Activated T-helper 2 cell treated with anti-CD3 and anti-CD28 coated beads, Interferon-gamma antibody, Interleukin-2, Interleukin-4, amounts not matched to agents 10 μg/mL and 5 μg/mL and 100 μg/mL, durations not matched to agents 14 hours and 24 hours and 36 hours (primary cell): Measurements from ENCODE around the gene TUBA1B. TPM values are rescaled to one million over a fixed set of nuclear protein-coding genes. Genes with fewer than 3 reads are reported as not detected.

ENCODE experiments used
- DNase-seq: peaks from one replicate; pipeline ENCODE4 v3.0.0; 2021; ENCODE audit warnings: low spot score
- H3K27ac Mint-ChIP-seq: one replicate; pipeline ENCODE4 v1.8.0; 2021; ENCODE audit warnings: mixed read lengths
- H3K27me3 Mint-ChIP-seq: one replicate; pipeline ENCODE4 v1.8.0; 2021; ENCODE audit warnings: low read depth, mixed read lengths
- H3K36me3 Mint-ChIP-seq: one replicate; pipeline ENCODE4 v1.8.0; 2021; ENCODE audit warnings: low read depth, mixed read lengths
- H3K4me1 Mint-ChIP-seq: one replicate; pipeline ENCODE4 v1.8.0; 2021; ENCODE audit warnings: low read depth, mixed read lengths
- H3K4me3 Mint-ChIP-seq: one replicate; pipeline ENCODE4 v1.8.0; 2021; ENCODE audit warnings: low read depth, mild to moderate bottlenecking, moderate library complexity, mixed read lengths
- H3K9me3 Mint-ChIP-seq: one replicate; pipeline ENCODE4 v1.8.0; 2021; ENCODE audit warnings: mixed read lengths
- intact Hi-C: fragments of 100-400 bp; cut with micrococcal nuclease; formaldehyde crosslinking; loops from one replicate; pipeline ENCODE4 v1.15.1; 2023
- total RNA-seq: library from RNA; stranded (reverse); gene quantifications from 2 replicates; pipeline ENCODE4 v1.2.3, GENCODE V29; 2022

The TUBA1B gene
- total RNA-seq, 1 donor from 2014 or later = 1,902 TPM

DNA sequence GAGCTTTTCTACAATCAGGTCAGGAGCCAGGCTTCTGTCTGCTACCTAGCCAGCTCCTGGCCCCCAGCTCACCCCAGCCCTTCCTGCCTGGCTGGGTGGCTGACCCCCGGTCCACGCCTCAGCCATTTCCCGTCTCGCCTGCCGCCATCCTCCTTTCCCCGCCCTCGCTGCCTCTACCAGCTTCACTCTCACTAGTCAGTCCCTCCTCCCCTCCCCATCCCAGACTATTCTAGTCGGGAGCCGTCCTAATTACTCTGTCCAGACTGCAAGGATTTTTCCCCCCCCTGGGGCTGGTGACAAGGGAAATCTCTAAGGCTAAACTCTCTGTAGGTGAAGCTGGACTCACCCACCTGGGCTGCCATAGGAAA is 37.4 kb downstream of the TUBA1B start:
- peaks cover 30% of the 10 kb centered on the region for H3K4me1 Mint-ChIP-seq
- H3K36me3 Mint-ChIP-seq = peaks cover 33% of the 10 kb centered on the region
- H3K27me3 Mint-ChIP-seq = peaks cover 58% of the 10 kb centered on the region
- H3K9me3 Mint-ChIP-seq = no peaks in the 10 kb centered on the region
- intact Hi-C loops = loop anchor here (5.0 kb wide), 1 partner anchor 96 kb away; the partner anchor contains the start of gene DDN
- no peak overlapping the region for H3K4me3 Mint-ChIP-seq
- no peak for DNase-seq
- no peak overlapping the region for H3K27ac Mint-ChIP-seq

DNA sequence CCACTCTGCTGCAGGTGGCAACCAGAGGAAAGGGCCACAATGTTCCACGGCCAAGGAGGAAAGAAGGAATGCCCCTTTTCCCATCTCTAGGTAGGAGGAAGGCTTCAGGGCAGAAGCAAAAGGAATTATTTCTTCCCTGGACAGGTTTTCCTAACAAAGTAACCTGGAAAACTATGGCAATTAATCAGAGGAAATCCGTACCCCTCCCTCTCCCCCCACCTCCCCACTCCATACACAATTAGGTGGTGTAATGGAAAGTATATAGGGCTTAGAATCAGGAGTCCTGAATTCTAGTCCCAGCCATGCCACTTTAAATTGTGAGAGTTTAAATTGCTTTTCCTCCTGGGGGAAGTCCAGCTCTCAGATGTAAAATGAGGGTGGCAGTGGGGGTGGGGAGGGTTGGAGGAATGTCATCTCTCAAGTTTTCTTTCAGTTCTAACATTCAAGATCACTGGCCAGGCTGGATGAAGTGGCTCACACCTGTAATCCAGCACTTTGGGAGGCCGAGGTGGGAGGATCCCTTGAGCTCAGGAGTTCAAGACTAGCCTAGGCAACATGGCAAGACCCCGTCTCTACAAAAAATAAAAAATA is 38.3 kb downstream of the TUBA1B start:
- peaks cover 38% of the 10 kb centered on the region for H3K4me1 Mint-ChIP-seq
- H3K27me3 Mint-ChIP-seq = peaks cover 63% of the 10 kb centered on the region
- H3K36me3 Mint-ChIP-seq = peaks cover 25% of the 10 kb centered on the region
- no peak overlapping the region for H3K4me3 Mint-ChIP-seq
- DNase-seq = no peak
- intact Hi-C loops = loop anchor here (5.0 kb wide), 1 partner anchor 96 kb away; the partner anchor contains the start of gene DDN
- H3K27ac Mint-ChIP-seq = no peak overlapping the region
- no peaks in the 10 kb centered on the region for H3K9me3 Mint-ChIP-seq

DNA sequence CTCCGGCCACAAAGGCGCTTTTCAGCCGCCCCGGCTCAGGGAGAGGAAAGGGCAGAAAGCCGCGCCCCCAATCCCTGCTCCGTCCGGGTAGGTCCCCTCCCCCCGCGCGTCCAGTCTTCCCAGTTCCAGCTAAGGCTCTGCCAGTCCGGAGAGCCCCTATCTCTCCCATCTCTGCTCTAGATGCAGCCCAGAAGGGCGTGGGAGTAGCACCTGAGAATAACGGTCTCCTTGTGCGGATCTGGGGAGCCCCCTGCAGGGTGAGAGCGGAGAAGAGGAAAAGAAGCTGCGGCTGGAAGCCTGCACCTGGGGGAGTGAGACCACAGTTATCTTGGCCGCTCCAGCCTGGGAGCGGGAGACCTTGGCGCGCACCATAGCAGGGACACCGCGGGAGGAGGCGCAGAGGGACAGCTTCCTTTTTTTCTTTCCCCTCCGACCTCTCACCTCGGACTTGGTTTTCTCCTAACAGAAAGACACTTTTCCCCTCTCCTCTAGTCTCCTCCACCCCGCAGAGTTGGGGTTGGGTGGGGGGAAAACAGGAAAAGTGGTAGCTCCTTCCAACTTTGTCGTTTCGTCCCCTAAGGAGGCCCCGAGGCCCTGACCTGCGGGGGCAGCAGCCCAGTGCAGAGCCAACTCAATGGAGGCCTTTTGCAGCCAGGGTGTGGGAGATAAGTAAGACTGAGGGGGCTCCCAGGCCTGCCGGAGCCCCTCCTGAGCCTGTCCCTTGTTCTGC is 38.9 kb downstream of the TUBA1B start:
- Mint-ChIP-seq H3K4me1 (peaks cover 42% of the 10 kb centered on the region), H3K27me3 (peaks cover 63% of the 10 kb centered on the region), H3K27ac (no peak overlapping the region), H3K9me3 (no peaks in the 10 kb centered on the region), H3K4me3 (peak overlapping the region; percentile 39), H3K36me3 (peaks cover 20% of the 10 kb centered on the region)
- intact Hi-C loops = loop anchor here (5.0 kb wide), 1 partner anchor 95 kb away; the partner anchor contains the start of gene DDN
- peak; percentile 29 for DNase-seq

DNA sequence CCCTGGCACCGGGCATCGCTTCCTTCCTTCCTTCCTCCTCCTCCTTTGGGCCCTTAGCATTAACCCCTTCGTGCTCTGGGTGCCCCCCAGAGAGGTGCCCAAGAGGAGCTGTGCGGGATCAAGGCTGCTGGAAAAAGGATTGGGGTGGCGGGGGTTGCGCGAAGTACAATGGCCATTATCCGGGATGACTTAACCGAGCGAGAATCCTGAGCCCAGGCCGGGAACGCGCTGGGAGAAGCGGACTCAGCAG is 39.4 kb downstream of the TUBA1B start:
- no peak overlapping the region for H3K4me3 Mint-ChIP-seq
- H3K9me3 Mint-ChIP-seq = no peaks in the 10 kb centered on the region
- peaks cover 20% of the 10 kb centered on the region for H3K36me3 Mint-ChIP-seq
- DNase-seq = no peak
- H3K27ac Mint-ChIP-seq = no peak overlapping the region
- H3K27me3 Mint-ChIP-seq = peaks cover 63% of the 10 kb centered on the region
- intact Hi-C loops = loop anchor here (2.0 to 5.0 kb wide), 3 partner anchors 94 to 247 kb away; partner anchors contain the start of gene DDN
- H3K4me1 Mint-ChIP-seq = peaks cover 42% of the 10 kb centered on the region

DNA sequence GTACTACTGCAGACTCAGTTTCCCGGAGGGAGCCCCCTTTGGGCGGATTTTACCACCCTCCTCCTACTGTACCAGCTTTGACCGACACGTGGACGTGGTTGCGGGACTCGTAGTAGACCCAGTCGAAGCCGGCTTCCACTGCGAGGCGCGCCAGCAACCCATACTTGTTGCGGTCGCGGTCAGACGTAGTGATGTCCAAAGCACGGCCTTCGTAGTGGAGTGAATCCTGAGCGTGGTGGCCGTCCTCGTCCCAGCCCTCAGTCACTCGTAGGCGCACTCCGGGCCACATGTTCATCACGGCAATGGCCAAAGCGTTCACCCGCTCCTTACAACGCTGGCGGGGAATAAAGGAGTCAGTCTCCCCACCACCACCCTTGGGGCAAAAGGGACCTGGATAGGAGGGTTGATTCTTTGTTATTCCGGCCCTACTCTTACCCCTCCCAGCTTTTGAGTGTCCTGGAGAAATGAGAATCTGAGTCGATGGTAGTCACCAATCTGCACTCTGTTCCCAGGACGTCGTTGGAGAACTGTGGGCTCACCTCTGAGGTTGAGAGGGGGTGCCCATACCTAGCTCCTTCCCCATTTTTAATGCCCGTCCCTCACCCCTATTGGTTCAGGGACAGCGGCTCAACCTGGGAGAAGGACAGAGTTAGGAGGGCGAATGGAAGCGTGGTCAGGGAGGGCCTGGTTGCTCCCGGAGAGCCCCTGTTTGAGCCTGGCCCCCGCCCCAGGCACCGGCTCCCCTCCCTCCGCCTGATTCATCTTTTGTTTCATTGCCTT is 39.9 kb downstream of the TUBA1B start:
- peaks cover 14% of the 10 kb centered on the region for H3K36me3 Mint-ChIP-seq
- intact Hi-C loops = loop anchor here (2.0 to 5.0 kb wide), 3 partner anchors 94 to 248 kb away; partner anchors contain the start of gene DDN
- peak overlapping the region; percentile 23 for H3K4me3 Mint-ChIP-seq
- no peak for DNase-seq
- H3K9me3 Mint-ChIP-seq = no peaks in the 10 kb centered on the region
- H3K4me1 Mint-ChIP-seq = peaks cover 44% of the 10 kb centered on the region
- peaks cover 63% of the 10 kb centered on the region for H3K27me3 Mint-ChIP-seq
- no peak overlapping the region for H3K27ac Mint-ChIP-seq

DNA sequence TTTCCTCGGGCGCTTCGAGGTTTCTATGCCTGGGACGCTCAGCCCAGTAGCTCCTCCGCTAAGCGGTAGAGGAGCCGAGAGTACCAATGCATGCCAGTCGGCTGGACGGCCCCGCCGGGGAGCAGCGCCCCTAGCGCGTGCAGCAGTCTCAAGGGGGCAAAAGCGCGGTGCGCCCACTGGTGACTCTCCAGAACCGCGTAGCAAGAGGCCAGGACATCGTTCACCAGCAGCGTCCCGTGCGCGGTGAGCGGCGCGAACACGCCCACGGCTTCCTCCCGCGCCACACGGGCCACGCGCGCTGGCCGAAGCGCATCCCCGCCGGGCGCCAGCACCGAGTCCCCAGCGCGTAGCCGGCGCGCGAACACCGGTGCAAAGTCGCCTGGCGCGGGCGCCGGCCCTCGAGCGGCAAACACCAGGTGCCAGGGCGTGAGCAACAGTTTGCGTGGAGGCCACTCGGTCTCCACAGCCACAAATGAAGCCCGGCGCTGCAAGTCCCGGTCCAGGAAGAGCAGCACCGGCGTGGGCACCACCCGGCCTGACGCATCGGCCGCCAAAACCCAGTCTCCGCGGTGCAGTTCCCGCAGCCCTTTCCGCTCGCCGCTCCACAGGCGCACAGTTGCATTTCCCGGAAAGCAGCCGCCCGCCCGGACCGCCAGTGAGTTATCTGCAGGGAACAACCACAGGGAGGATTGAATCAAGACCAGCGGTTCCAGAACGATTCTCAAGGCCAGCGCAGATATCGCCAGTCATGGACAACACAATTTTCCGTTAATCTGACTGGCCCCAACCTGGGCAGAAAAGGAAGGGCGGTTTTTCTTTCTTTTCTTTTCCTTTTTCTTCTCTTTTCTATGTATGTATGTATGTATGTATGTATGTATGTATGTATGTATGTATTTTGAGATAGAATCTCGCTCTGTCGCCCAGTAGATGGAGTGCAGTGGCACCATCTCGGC is 41.1 kb downstream of the TUBA1B start:
- intact Hi-C loops = loop anchor here (2.0 to 10.0 kb wide), 5 partner anchors 25 to 455 kb away; partner anchors contain the start of gene DDN
- peak overlapping the region; percentile 33 for H3K27ac Mint-ChIP-seq
- H3K4me1 Mint-ChIP-seq = peaks cover 44% of the 10 kb centered on the region
- peak; percentile 29 for DNase-seq
- H3K4me3 Mint-ChIP-seq = peak overlapping the region; percentile 71
- no peaks in the 10 kb centered on the region for H3K9me3 Mint-ChIP-seq
- peaks cover 56% of the 10 kb centered on the region for H3K27me3 Mint-ChIP-seq
- H3K36me3 Mint-ChIP-seq = peaks cover 3% of the 10 kb centered on the region

DNA sequence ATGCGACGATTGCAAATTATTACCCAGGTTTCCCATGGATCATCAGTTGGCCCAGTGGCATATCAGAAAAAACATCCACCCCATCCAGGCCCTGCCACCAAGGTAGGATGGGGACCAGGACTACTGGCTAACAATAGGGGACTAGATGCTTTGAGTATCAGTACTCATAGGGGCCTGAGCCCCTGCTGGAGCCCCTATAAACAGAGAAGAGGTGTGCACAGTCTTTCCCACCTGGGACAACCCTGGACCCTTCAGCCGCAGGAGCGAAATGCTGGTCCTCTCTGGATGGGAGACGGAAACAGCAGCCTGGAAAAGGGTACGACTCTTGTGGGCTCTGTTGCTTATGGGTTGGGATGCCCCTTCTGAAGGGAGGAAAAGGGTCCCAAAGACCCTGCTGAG is 42.3 kb downstream of the TUBA1B start:
- intact Hi-C loops = loop anchor here (1.0 to 10.0 kb wide), 3 partner anchors 20 to 456 kb away; no protein-coding TSS in a partner anchor
- H3K27ac Mint-ChIP-seq = no peak overlapping the region
- peaks cover 44% of the 10 kb centered on the region for H3K4me1 Mint-ChIP-seq
- no peaks in the 10 kb centered on the region for H3K36me3 Mint-ChIP-seq
- H3K4me3 Mint-ChIP-seq = no peak overlapping the region
- DNase-seq = no peak
- H3K9me3 Mint-ChIP-seq = no peaks in the 10 kb centered on the region
- peaks cover 50% of the 10 kb centered on the region for H3K27me3 Mint-ChIP-seq

DNA sequence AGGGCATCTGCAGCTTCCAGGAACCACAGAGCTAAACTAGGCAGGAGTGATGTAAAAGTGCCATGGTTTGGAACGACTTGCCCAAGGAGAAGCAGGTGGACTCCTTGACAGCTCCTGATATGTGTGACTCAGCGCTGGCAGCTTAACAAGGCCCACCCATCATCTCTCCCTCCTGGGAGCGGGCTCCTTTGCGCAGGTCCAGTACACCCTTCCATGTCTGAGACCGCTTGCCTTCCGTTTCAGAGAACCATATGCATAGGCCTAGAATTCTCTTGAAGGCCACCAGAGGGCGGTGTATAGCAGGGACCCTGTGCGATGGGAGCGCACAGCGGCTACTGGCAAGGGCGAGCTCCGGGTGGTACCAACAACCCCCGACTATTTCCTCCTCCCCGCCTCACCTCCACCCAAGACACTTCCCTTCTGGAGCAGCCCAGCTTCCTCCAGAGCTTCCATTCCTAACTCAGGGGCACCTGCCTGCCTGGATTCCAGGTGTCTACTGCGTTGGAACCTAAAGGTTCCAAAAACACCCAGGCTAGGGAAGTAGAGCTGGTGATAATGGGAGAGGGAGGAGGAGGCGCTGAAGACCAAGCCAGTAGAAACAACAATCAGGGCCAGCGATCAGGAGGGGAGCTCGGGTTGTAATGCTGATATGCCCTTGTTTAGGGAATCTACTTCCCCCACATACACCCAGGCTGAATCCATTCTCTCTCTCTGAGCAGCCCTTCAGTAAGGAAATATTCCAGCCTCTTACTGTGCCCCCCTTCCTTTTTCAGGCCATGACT is 42.9 kb downstream of the TUBA1B start:
- Mint-ChIP-seq H3K27me3 (peaks cover 44% of the 10 kb centered on the region), H3K36me3 (no peaks in the 10 kb centered on the region), H3K9me3 (no peaks in the 10 kb centered on the region), H3K4me3 (peak overlapping the region; percentile 8), H3K27ac (no peak overlapping the region), H3K4me1 (peaks cover 38% of the 10 kb centered on the region)
- intact Hi-C loops = loop anchor here (1.0 to 10.0 kb wide), 3 partner anchors 21 to 456 kb away; no protein-coding TSS in a partner anchor
- peak; percentile 62 for DNase-seq

DNA sequence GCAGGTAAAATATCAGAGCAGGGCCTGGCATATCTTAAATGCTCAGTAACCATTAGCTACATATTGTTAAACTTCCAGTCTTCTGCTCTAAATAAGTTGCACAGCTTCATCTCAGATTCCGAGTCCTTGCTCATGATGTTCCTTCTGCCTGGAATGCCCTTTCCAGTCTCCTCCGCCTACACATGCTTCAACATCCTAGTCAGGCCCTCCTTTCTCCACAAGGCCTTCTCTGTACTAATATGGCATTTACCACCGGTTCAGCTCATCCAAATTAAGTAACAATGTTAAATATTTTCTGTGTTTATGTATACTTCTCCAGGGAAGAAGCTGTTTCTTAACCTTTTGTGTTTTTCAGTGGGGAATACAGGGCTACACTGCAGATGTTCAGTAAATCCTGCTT is 45.1 kb downstream of the TUBA1B start:
- no peak overlapping the region for H3K4me3 Mint-ChIP-seq
- H3K27ac Mint-ChIP-seq = no peak overlapping the region
- H3K4me1 Mint-ChIP-seq = peaks cover 27% of the 10 kb centered on the region
- H3K27me3 Mint-ChIP-seq = peaks cover 26% of the 10 kb centered on the region
- no peak for DNase-seq
- H3K9me3 Mint-ChIP-seq = no peaks in the 10 kb centered on the region
- intact Hi-C loops = loop anchor here (10.0 kb wide), 1 partner anchor 459 kb away; no protein-coding TSS in a partner anchor
- H3K36me3 Mint-ChIP-seq = no peaks in the 10 kb centered on the region

DNA sequence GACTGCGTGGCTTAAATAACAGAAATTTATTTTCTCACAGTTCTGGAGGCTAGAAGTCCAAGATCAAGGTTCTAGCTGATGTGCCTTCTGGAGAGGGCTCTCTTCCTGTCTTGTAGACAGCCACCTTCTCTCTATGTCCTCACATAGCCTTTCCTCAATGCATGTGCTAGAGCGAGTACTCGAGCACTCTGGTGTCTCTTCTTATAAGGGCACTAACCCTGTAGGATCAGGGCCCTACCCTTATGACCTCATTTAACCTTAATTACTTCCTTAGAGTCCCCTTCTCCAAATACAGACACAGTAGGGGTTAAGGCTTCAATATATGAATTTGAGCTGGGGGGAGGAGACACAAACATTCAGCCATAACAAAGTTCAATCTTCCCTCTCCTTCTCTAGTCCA is 46.8 kb downstream of the TUBA1B start:
- Mint-ChIP-seq H3K4me3 (no peak overlapping the region), H3K27ac (no peak overlapping the region), H3K27me3 (peaks cover 16% of the 10 kb centered on the region), H3K36me3 (no peaks in the 10 kb centered on the region), H3K9me3 (no peaks in the 10 kb centered on the region), H3K4me1 (peaks cover 15% of the 10 kb centered on the region)
- intact Hi-C loops = loop anchor here (10.0 kb wide), 1 partner anchor 460 kb away; no protein-coding TSS in a partner anchor
- DNase-seq = no peak

DNA sequence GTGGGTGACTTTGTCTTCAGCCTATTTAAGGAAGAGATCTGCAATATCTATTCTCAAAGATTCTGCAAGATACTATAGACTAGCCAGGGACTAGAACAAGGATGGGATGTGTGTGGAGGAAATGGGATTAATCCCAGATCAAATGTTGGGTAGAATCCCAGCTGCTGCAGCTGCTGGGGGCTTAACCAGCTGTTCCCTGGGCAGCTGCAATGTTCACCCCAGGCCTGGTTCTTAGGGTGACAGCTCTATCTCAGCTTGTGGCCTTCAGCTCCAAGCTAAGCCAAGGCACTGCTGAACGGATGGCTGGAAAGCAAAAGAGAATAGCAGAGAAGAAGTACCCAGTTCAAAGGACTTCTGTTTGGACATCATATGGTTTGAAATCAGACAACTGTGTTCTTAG is 51.4 kb downstream of the TUBA1B start:
- no peak overlapping the region for H3K27ac Mint-ChIP-seq
- no peak for DNase-seq
- H3K9me3 Mint-ChIP-seq = no peaks in the 10 kb centered on the region
- H3K36me3 Mint-ChIP-seq = no peaks in the 10 kb centered on the region
- H3K4me3 Mint-ChIP-seq = no peak overlapping the region
- intact Hi-C loops = loop anchor here (10.0 kb wide), 1 partner anchor 465 kb away; no protein-coding TSS in a partner anchor
- H3K27me3 Mint-ChIP-seq = peaks cover 10% of the 10 kb centered on the region
- no peaks in the 10 kb centered on the region for H3K4me1 Mint-ChIP-seq
